NCI-H1694 (cell line): ENCODE measurements around the gene CPEB2.
"Not testable (repeated sequence)": the region's sequence is repeated elsewhere in the genome, so short reads cannot be mapped to it uniquely, and the experiment has no call there.

ENCODE experiments used
- DNase-seq: peaks from one replicate; lab custom pipeline; 2025; lab: John Stamatoyannopoulos, UW

The CPEB2 gene

DNA sequence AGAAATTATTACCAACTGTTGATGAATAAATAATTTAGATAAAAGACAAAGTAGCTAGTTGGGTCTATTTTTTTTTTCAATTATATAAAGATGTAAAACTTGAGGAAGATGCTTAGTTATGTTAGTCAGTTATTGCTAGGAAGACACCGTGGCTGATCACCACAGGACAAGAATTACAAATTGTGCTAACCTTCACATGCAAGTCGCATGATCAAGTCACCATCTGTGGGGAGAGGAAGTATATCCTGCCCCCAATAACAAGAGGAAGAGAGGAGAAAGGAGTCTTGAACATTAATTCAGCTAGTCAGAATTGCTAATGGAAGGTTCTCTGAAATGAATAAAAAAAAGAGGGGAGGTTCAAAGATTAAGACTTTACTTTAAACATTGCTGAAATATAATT lies 52.3 kb downstream of the CPEB2 start:
- DNase-seq, result no peak

GRCh38 chr4:15060213-15060612 lies 57.9 kb downstream of the CPEB2 start:
- no peak for DNase-seq

DNA sequence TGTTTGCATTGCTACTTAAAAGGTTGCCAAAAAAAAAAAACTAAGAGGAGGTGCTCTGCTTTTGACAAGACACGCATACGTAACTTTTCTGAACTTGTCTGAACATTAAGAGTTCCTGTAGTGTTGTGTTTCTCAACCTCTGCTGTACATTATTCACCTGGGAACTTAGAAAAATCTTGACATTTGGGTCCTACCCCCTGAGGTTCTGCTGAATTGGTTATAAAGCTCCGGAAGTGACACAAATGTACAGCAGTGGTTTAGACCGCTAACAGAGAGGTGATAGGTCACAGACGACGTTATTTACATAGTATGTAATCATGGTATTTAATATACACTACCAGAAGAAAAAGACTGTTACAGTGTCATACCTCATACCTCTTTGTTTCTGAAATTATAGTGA lies 61.1 kb downstream of the CPEB2 start:
- DNase-seq, result no peak

DNA sequence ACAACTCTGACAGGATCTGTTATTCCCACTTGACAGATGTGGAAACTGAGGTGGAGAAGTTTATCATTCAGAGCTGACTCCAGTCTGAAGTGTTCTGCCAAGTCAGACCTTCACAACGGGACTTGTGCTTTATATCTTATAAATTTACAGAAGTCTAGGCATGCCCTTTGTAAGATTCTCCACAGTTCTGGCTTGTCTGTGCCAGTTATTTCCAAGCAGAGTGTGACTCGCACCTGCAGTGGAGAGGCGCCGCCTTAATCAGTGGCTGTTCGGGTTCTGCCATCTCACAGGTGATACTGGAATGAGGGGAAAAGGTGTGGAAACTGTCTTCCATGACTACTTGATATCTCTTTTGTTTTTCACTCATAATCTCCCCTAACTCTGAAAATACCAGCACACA lies 63.2 kb downstream of the CPEB2 start:
- no peak for DNase-seq

DNA sequence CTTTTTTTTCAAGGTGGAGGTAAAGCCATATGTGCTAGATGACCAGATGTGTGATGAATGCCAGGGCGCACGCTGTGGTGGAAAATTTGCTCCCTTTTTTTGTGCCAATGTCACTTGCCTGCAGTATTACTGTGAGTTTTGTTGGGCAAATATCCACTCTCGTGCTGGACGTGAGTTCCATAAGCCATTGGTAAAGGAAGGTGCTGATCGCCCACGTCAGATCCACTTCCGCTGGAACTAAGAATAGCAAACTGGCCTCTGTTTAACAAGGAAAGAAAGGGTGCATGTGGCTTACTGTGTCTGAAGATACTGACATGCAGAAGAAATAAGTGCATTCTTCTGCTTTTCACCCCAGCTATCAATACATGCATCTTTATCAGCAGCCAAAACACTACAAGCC lies 63.9 kb downstream of the CPEB2 start:
- DNase-seq, result no peak

DNA sequence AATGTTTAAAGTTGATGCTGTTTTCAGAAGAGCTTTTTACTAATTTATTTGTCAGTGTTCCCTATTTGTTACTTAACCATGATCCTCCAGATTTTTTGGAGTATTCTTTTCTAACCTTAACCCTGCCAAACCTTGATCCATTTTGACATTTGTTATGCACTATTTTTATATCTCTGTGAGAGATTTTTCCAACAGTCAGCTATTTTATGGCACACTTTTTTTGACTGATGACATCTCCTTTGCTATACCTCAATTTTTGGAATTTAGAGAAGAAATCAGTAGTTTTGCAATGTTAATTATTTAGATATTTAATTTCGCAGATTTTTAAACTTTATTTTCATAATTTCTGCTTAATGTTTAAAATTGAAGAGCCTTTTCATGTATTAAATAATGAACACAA lies 66.0 kb downstream of the CPEB2 start:
- no peak for DNase-seq

DNA sequence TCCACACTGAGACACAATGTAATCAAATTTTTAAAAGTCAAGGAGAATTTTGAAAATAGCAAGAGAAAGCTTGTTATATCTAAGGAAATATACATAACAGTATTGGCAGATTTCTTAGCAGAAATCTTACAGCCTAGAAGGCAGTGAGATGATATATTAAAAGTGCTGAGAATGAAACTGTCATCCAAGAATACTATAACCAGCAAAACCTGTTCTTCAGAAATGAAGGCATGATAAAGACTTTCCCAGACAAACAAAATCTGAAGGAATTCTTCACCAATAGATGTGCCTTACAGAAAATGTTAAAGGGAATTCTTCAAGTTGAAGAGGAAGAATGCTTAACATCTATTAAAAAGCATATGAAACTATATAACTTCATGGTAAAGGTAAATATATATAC lies 73.6 kb downstream of the CPEB2 start:
- DNase-seq, result no peak

GRCh38 chr4:15077969-15078368 lies 75.7 kb downstream of the CPEB2 start:
- no peak for DNase-seq

GRCh38 chr4:15078682-15079642 lies 76.7 kb downstream of the CPEB2 start:
- DNase-seq, result no peak

GRCh38 chr4:15084780-15085179 lies 82.5 kb downstream of the CPEB2 start:
- no peak for DNase-seq

DNA sequence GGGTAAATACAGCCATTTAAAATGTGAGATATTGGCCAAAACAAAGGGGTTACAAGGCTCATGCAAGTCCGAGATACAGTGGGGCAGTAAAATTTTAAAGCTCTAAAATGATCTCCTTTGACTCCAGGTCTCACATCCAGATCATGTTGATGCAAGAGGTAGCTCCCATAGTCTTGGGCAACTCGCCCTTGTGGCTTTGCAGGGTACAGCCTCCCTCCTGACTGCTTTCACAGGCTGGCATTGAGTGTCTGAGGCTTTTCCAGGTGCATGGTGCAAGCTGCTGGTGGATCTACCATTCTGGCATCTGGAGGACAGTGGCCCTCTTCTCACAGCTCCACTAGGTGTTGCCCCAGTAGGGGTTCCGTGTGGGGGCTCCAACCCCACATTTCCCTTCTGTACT lies 83.5 kb downstream of the CPEB2 start:
- not testable (repeated sequence) for DNase-seq

GRCh38 chr4:15086259-15086658 lies 84.0 kb downstream of the CPEB2 start:
- DNase-seq, result not testable (repeated sequence)

- DNase-seq, result no peak
These were observed 86.2 kb downstream of the CPEB2 start for GRCh38 chr4:15088394-15089035.

DNA sequence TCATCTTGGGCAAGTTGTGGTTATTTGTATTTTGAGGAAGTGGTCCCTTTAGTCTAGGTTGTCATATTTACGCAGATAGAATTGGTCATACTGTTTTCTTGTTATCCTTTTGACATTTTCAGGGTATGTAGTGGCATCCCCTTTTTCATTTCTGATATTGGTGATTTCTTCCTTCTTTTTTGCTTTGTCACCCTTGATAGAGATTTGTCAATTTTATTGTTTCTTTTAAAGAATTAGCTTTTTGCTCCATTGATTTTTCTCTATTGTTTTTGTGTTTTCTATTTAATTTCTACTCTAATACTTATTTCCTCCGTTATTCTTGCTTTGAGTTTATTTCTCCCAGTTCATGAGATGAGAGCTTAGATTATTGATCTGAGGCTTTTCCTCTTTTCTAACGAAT lies 87.7 kb downstream of the CPEB2 start:
- DNase-seq, result no peak

- DNase-seq, result no peak
These were observed 98.1 kb downstream of the CPEB2 start for GRCh38 chr4:15100380-15100779.

DNA sequence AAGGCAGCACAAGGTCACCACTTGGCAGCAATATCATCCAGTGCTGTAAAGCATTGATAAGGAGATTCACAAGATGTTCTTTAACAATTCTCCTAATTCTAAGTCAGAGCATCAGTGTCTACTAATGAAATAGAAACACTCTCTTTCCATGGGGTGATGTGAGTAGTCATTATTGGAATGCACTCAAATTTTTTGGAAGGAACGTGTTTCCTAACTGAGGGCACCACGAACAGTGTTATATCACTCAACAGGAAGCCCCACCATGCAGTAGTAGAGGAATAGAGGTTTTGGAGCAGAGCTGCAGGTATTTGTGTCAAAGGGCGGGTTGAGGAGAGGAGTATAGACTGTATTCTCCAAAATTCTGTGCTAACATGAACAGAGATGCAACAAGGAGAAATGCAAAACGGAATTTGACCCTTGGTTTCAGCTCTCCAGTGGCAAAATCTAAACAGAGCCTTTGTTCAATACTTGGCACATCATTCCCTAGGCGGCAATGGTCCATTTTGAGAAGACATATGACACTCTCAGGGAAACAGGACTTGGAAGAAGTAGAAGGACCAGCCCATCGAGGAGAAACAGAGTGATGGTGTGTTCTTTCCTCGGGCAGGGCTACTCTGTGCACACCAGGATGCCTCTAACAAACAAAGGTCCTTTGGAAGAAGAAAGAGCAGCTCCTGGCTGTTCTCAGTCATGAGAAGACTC lies 98.9 kb downstream of the CPEB2 start:
- DNase-seq, result no peak

DNA sequence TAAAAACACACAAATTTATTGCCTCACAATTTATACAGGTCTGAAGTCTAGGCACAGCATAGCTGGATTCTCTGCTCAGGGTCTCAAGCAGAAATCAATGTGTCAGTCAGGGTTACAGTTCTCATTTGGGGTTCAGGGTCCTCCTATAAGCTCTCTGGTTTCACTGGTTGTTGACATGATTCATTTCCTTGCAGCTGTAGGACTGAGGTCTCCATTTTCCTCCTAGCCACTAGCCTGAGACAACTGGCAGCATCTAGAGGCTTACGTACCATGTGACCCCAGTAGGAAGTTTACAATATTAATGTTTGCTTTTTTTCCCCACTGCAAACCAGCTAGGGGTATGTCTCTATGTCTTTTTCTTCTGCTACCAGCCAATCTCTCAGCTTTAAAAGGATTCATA lies 102.5 kb downstream of the CPEB2 start:
- no peak for DNase-seq

- no peak for DNase-seq
These were observed 104.1 kb downstream of the CPEB2 start for GRCh38 chr4:15106399-15106798.

- DNase-seq, result no peak
These were observed 107.3 kb downstream of the CPEB2 start for GRCh38 chr4:15109600-15109999.

DNA sequence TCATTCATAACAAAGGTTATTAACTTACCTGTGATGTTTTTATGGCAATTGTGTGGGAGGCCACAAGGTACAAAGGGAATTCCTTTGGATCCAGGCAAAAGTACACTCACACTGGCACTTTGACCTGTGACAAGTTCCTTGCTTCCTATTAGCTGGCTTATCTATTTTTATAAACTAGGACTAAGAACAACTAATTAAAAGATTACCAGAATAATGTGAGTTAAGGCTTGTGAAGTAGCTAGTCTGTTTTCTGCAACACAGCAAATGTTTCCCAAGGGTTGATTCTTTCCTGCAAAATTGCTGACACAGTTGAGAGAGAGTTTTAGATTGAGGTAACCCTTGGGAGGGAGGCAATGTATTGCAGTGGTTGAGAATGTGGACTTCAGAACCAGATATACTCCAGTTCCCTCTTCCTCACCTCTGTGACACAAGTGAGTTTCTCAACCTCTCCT lies 107.9 kb downstream of the CPEB2 start:
- no peak for DNase-seq

GRCh38 chr4:15116509-15117079 lies 114.3 kb downstream of the CPEB2 start:
- DNase-seq, result no peak

DNA sequence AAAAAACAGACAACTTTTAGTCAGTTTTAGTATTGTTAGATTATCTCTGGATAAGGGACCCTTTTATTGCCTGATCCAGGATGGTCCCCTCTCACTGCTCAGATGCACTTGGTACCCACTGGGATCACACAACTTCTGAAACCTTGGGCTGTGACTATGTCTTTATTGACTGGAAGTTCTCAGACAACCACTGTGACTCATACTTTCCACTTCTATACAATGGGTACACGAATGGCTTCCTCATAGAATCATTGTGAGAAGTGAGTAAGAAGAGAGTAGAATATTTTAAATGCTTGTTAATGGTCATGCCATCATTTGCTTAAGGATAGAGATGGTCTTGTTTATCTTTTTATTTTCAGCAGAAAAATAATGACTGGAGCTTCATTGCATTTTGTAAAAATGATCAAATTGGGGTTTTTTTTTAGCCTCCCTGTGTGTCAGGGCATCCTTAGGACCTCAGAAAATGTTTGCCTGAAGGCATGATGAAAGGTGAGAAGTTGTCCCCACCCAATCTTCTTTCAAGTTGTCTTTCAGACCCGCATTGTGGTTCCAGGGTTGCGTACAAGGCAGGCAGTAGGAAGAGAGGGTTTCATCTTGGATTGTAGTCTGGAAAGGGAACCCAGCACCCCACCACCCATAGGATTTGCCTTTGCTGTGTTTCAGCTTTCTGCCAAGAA lies 115.1 kb downstream of the CPEB2 start:
- no peak for DNase-seq
